ENCODE results near the gene SUSD1.

Gene SUSD1

GRCh38 chr9:112059145-112059965, 115.7 kb downstream of the SUSD1 start:
- no peak overlapping the region for H3K4me3 ChIP-seq (ENCODE audit: low read length)
- H3K9me3 ChIP-seq (ENCODE audit: control insufficient read depth, low read length): no peaks in the 10 kb centered on the region
- peak; percentile 60 for DNase-seq (ENCODE audit: low read depth)
- H3K27me3 ChIP-seq (replicated peaks; ENCODE audit: control insufficient read depth, insufficient read depth, low read length): no peaks in the 10 kb centered on the region
- H3K9ac ChIP-seq (ENCODE audit: low read length): peak overlapping the region; percentile 23
- H3K36me3 ChIP-seq (ENCODE audit: control insufficient read depth, insufficient read depth, low read length, severe bottlenecking): no peaks in the 10 kb centered on the region
- H3K4me1 ChIP-seq (ENCODE audit: control insufficient read depth, insufficient read depth, low read length): peaks cover 66% of the 10 kb centered on the region

- no peak overlapping the region for H3K9ac ChIP-seq (ENCODE audit: low read length)
- no peaks in the 10 kb centered on the region for H3K36me3 ChIP-seq (ENCODE audit: control insufficient read depth, insufficient read depth, low read length, severe bottlenecking)
- no peaks in the 10 kb centered on the region for H3K27me3 ChIP-seq (replicated peaks; ENCODE audit: control insufficient read depth, insufficient read depth, low read length)
- H3K9me3 ChIP-seq (ENCODE audit: control insufficient read depth, low read length): no peaks in the 10 kb centered on the region
- no peak for DNase-seq (ENCODE audit: low read depth)
- H3K4me1 ChIP-seq (ENCODE audit: control insufficient read depth, insufficient read depth, low read length): peaks cover 55% of the 10 kb centered on the region
- H3K4me3 ChIP-seq (ENCODE audit: low read length): no peak overlapping the region
These were observed 118.1 kb downstream of the SUSD1 start for GRCh38 chr9:112056996-112057395.

GRCh38 chr9:112054916-112055315, 120.2 kb downstream of the SUSD1 start:
- Histone ChIP-seq H3K9me3 (ENCODE audit: control insufficient read depth, low read length) (no peaks in the 10 kb centered on the region), H3K4me3 (ENCODE audit: low read length) (no peak overlapping the region), H3K9ac (ENCODE audit: low read length) (no peak overlapping the region), H3K36me3 (ENCODE audit: control insufficient read depth, insufficient read depth, low read length, severe bottlenecking) (no peaks in the 10 kb centered on the region), H3K4me1 (ENCODE audit: control insufficient read depth, insufficient read depth, low read length) (peaks cover 55% of the 10 kb centered on the region), H3K27me3 (replicated peaks; ENCODE audit: control insufficient read depth, insufficient read depth, low read length) (no peaks in the 10 kb centered on the region)
- DNase-seq (ENCODE audit: low read depth): no peak

GRCh38 chr9:112051812-112052211, 123.3 kb downstream of the SUSD1 start:
- H3K4me3 ChIP-seq (ENCODE audit: low read length): peak overlapping the region; percentile 37
- H3K36me3 ChIP-seq (ENCODE audit: control insufficient read depth, insufficient read depth, low read length, severe bottlenecking): no peaks in the 10 kb centered on the region
- H3K27me3 ChIP-seq (replicated peaks; ENCODE audit: control insufficient read depth, insufficient read depth, low read length): no peaks in the 10 kb centered on the region
- peak overlapping the region; percentile 50 for H3K9ac ChIP-seq (ENCODE audit: low read length)
- no peak for DNase-seq (ENCODE audit: low read depth)
- no peaks in the 10 kb centered on the region for H3K9me3 ChIP-seq (ENCODE audit: control insufficient read depth, low read length)
- H3K4me1 ChIP-seq (ENCODE audit: control insufficient read depth, insufficient read depth, low read length): peaks cover 43% of the 10 kb centered on the region

GRCh38 chr9:112050544-112051475, 124.3 kb downstream of the SUSD1 start:
- H3K36me3 ChIP-seq (ENCODE audit: control insufficient read depth, insufficient read depth, low read length, severe bottlenecking): no peaks in the 10 kb centered on the region
- H3K4me1 ChIP-seq (ENCODE audit: control insufficient read depth, insufficient read depth, low read length): peaks cover 48% of the 10 kb centered on the region
- H3K4me3 ChIP-seq (ENCODE audit: low read length): peak overlapping the region; percentile 55
- peak overlapping the region; percentile 53 for H3K9ac ChIP-seq (ENCODE audit: low read length)
- no peaks in the 10 kb centered on the region for H3K27me3 ChIP-seq (replicated peaks; ENCODE audit: control insufficient read depth, insufficient read depth, low read length)
- DNase-seq (ENCODE audit: low read depth): peak; percentile 93
- no peaks in the 10 kb centered on the region for H3K9me3 ChIP-seq (ENCODE audit: control insufficient read depth, low read length)

GRCh38 chr9:112049811-112050516, 125.1 kb downstream of the SUSD1 start:
- peak; percentile 63 for DNase-seq (ENCODE audit: low read depth)
- peak overlapping the region; percentile 55 for H3K4me3 ChIP-seq (ENCODE audit: low read length)
- H3K9ac ChIP-seq (ENCODE audit: low read length): peak overlapping the region; percentile 53
- H3K36me3 ChIP-seq (ENCODE audit: control insufficient read depth, insufficient read depth, low read length, severe bottlenecking): no peaks in the 10 kb centered on the region
- peaks cover 51% of the 10 kb centered on the region for H3K4me1 ChIP-seq (ENCODE audit: control insufficient read depth, insufficient read depth, low read length)
- no peaks in the 10 kb centered on the region for H3K27me3 ChIP-seq (replicated peaks; ENCODE audit: control insufficient read depth, insufficient read depth, low read length)
- no peaks in the 10 kb centered on the region for H3K9me3 ChIP-seq (ENCODE audit: control insufficient read depth, low read length)

- Histone ChIP-seq H3K9me3 (ENCODE audit: control insufficient read depth, low read length) (no peaks in the 10 kb centered on the region), H3K4me3 (ENCODE audit: low read length) (peak overlapping the region; percentile 44), H3K36me3 (ENCODE audit: control insufficient read depth, insufficient read depth, low read length, severe bottlenecking) (no peaks in the 10 kb centered on the region), H3K4me1 (ENCODE audit: control insufficient read depth, insufficient read depth, low read length) (peaks cover 55% of the 10 kb centered on the region), H3K27me3 (replicated peaks; ENCODE audit: control insufficient read depth, insufficient read depth, low read length) (no peaks in the 10 kb centered on the region), H3K9ac (ENCODE audit: low read length) (peak overlapping the region; percentile 53)
- peak; percentile 79 for DNase-seq (ENCODE audit: low read depth)
These were observed 126.0 kb downstream of the SUSD1 start for GRCh38 chr9:112048924-112049691.

GRCh38 chr9:112047538-112048066, 127.5 kb downstream of the SUSD1 start:
- Histone ChIP-seq H3K9ac (ENCODE audit: low read length) (no peak overlapping the region), H3K36me3 (ENCODE audit: control insufficient read depth, insufficient read depth, low read length, severe bottlenecking) (no peaks in the 10 kb centered on the region), H3K27me3 (replicated peaks; ENCODE audit: control insufficient read depth, insufficient read depth, low read length) (no peaks in the 10 kb centered on the region), H3K4me3 (ENCODE audit: low read length) (no peak overlapping the region), H3K4me1 (ENCODE audit: control insufficient read depth, insufficient read depth, low read length) (peaks cover 64% of the 10 kb centered on the region), H3K9me3 (ENCODE audit: control insufficient read depth, low read length) (no peaks in the 10 kb centered on the region)
- DNase-seq (ENCODE audit: low read depth): no peak

GRCh38 chr9:112046181-112046580, 128.9 kb downstream of the SUSD1 start:
- Histone ChIP-seq H3K36me3 (ENCODE audit: control insufficient read depth, insufficient read depth, low read length, severe bottlenecking) (no peaks in the 10 kb centered on the region), H3K27me3 (replicated peaks; ENCODE audit: control insufficient read depth, insufficient read depth, low read length) (no peaks in the 10 kb centered on the region)
- peak; percentile 61 for DNase-seq (ENCODE audit: low read depth)

GRCh38 chr9:112044881-112045280, 130.2 kb downstream of the SUSD1 start:
- DNase-seq (ENCODE audit: low read depth): no peak
- Histone ChIP-seq H3K36me3 (ENCODE audit: control insufficient read depth, insufficient read depth, low read length, severe bottlenecking) (peaks cover under 1% of the 10 kb centered on the region), H3K9me3 (ENCODE audit: control insufficient read depth, low read length) (no peaks in the 10 kb centered on the region), H3K4me3 (ENCODE audit: low read length) (no peak overlapping the region), H3K27me3 (replicated peaks; ENCODE audit: control insufficient read depth, insufficient read depth, low read length) (no peaks in the 10 kb centered on the region), H3K9ac (ENCODE audit: low read length) (no peak overlapping the region), H3K4me1 (ENCODE audit: control insufficient read depth, insufficient read depth, low read length) (peaks cover 50% of the 10 kb centered on the region)

More at GRCh38 chr9:112046181-112046580, 128.9 kb downstream of the SUSD1 start:
- H3K9me3 ChIP-seq (ENCODE audit: control insufficient read depth, low read length): no peaks in the 10 kb centered on the region
- no peak overlapping the region for H3K4me3 ChIP-seq (ENCODE audit: low read length)
- H3K9ac ChIP-seq (ENCODE audit: low read length): no peak overlapping the region
- peaks cover 60% of the 10 kb centered on the region for H3K4me1 ChIP-seq (ENCODE audit: control insufficient read depth, insufficient read depth, low read length)

Measured in adipocyte (in vitro differentiated cells).